Retinal pigment epithelial cell (primary cell): ENCODE measurements around the gene PDS5B.

ENCODE experiments used
- DNase-seq: peaks from one replicate; pipeline ENCODE4 v3.0.0-alpha.2; 2010; ENCODE audit warnings: low read depth
- H3K4me3 ChIP-seq: 2 replicates; pipeline ENCODE4 v1.5.1; 2011; ENCODE audit warnings: mild to moderate bottlenecking, low read length, control low read depth, moderate library complexity
- CTCF ChIP-seq: conservative IDR thresholded peaks from 2 replicates; pipeline ENCODE4 v1.5.1; 2011; ENCODE audit warnings: low read depth, low read length, control low read depth, inconsistent platforms

PDS5B gene

GRCh38 chr13:32735859-32736258 lies 149.6 kb downstream of the PDS5B start:
- H3K4me3 ChIP-seq, result no peak overlapping the region
- TF ChIP-seq CTCF, result no peak
- DNase-seq, result no peak

GRCh38 chr13:32736648-32737047 lies 150.4 kb downstream of the PDS5B start:
- TF ChIP-seq CTCF, result no peak
- no peak overlapping the region for H3K4me3 ChIP-seq
- DNase-seq, result no peak

- no peak overlapping the region for H3K4me3 ChIP-seq
- TF ChIP-seq CTCF, result no peak
- peak; percentile 9 for DNase-seq
These were observed 150.9 kb downstream of the PDS5B start for GRCh38 chr13:32737111-32737571.

GRCh38 chr13:32737679-32738078 lies 151.4 kb downstream of the PDS5B start:
- TF ChIP-seq CTCF, result no peak
- no peak for DNase-seq
- no peak overlapping the region for H3K4me3 ChIP-seq

GRCh38 chr13:32745509-32745908 lies 159.3 kb downstream of the PDS5B start:
- H3K4me3 ChIP-seq, result no peak overlapping the region
- DNase-seq, result no peak
- TF ChIP-seq CTCF, result no peak

- DNase-seq, result no peak
- H3K4me3 ChIP-seq, result no peak overlapping the region
- TF ChIP-seq CTCF, result no peak
These were observed 160.2 kb downstream of the PDS5B start for GRCh38 chr13:32746474-32746873.

GRCh38 chr13:32748305-32748704 lies 162.1 kb downstream of the PDS5B start:
- no peak overlapping the region for H3K4me3 ChIP-seq
- TF ChIP-seq CTCF, result no peak
- DNase-seq, result no peak
